GM13976 (cell line): Measurements from ENCODE around the gene MRTO4.
"Not testable (repeated sequence)": the region's sequence is repeated elsewhere in the genome, so short reads cannot be mapped to it uniquely, and the experiment has no call there.

Experiments
- DNase-seq: peaks from one replicate; pipeline ENCODE4 v3.0.0; 2012; ENCODE audit warnings: low spot score
- in situ Hi-C: fragments of 300-500 bp; cut with MboI; formaldehyde crosslinking; loops from one replicate; pipeline ENCODE4 v1.12.0; 2022; ENCODE audit warnings: low sequenced_read_pairs, mixed read lengths, inconsistent platforms; ENCODE audit not compliant: unreplicated experiment
- TF ChIP-seq, protein P1 (sequence below): IDR thresholded peaks from 2 replicates; pipeline ENCODE4 v1.5.1; 2012; ENCODE audit warnings: borderline replicate concordance, mild to moderate bottlenecking; ENCODE audit not compliant: insufficient read depth; ENCODE audit errors: extremely low read depth, missing control alignments, control extremely low read depth

Gene MRTO4

DNA sequence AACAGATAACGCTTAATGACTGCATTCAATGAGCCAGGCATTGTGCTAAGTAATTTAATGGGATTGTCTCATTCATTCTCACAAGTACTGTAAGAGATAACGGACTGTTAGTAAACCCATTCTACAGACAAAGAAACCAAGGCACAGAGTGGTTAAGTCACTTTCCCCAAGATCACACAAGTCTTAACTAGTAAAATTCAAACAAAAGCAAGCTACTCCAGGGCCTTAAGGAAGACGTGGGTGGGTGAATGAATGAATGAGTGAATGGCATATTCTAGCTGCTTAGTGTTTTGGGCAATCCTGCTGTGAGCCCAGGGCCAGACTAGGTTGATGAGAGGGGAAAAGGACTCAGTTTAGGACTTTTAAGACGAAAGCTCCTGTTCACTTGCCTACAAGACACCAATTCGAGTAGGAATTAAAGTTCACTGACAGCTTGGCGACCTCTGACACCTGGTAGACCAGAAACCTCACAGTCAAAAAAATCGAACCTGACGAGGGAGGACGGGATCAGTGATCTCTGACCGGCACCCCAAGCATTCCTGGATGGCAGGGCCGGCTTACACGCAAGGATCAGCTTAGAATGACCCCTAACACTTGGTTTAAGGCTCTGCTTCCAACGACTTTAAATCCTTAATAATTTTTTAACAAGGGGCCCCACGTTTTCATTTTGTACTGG is 838 bp upstream of the MRTO4 start:
- in situ Hi-C loops: no loop called here
- no peak for DNase-seq
- TF ChIP-seq, protein P1, sequence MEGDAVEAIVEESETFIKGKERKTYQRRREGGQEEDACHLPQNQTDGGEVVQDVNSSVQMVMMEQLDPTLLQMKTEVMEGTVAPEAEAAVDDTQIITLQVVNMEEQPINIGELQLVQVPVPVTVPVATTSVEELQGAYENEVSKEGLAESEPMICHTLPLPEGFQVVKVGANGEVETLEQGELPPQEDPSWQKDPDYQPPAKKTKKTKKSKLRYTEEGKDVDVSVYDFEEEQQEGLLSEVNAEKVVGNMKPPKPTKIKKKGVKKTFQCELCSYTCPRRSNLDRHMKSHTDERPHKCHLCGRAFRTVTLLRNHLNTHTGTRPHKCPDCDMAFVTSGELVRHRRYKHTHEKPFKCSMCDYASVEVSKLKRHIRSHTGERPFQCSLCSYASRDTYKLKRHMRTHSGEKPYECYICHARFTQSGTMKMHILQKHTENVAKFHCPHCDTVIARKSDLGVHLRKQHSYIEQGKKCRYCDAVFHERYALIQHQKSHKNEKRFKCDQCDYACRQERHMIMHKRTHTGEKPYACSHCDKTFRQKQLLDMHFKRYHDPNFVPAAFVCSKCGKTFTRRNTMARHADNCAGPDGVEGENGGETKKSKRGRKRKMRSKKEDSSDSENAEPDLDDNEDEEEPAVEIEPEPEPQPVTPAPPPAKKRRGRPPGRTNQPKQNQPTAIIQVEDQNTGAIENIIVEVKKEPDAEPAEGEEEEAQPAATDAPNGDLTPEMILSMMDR: no peak

DNA sequence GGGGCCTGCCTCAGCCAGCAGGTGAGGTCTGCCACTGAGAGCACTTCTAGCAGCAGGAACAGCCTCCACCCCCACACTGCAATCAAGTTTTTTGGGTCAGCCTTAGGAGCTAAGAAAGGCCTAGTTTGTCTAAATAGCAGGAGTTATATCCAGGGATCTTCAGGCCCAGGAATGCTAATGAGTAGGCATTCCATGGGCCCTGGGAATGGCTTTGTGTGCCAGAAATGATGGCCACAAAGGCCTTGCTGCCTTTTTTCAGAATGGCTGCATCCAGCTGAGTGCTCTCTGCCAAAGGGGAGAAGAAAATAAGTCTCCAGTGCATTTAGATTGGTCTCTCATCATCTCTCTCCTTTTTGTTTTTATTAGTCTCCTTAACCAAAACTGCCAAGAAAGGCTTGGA is 2.8 kb downstream of the MRTO4 start:
- TF ChIP-seq, protein P1: no peak
- DNase-seq: no peak
- in situ Hi-C loops: no loop called here

DNA sequence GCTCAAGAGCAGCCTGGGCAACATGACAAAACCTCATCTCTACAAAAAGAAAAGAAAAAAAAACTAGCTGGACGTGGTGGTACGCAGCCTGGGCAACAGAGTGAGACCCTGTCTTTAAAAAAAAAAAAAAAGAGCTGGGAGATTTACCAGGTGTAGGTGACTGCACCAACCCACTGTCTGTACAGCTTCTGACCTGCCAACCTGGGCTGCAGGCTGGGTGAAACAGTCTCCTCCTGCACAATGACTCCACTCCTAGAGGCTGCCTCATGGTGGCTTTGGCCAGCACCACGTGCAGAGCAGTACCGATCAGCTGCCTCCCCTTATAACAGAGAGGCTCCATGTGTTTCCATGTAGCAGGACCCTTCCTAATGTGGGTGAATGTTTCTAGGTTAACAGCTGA is 3.7 kb downstream of the MRTO4 start:
- in situ Hi-C loops: no loop called here
- no peak for DNase-seq
- TF ChIP-seq, protein P1: no peak

DNA sequence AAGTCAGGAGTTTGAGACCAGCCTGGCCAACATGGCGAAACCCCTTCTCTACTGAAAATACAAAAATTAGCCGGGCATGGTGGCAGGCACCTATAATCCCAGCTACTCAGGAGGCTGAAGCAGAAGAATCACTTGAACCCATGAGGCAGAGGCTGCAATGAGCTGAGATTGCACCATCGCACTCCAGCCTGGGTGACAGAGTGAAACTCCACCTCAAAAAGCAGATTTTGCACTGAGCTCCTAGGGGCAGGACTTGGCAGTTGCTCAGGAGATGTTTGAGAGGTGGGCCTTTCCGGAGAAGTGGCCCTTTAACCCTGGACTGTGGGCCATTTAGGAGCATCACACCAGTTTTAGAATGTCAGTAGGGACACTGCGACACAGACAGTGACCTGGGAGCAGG is 4.7 kb downstream of the MRTO4 start:
- DNase-seq, in situ Hi-C loops: not testable (repeated sequence)

DNA sequence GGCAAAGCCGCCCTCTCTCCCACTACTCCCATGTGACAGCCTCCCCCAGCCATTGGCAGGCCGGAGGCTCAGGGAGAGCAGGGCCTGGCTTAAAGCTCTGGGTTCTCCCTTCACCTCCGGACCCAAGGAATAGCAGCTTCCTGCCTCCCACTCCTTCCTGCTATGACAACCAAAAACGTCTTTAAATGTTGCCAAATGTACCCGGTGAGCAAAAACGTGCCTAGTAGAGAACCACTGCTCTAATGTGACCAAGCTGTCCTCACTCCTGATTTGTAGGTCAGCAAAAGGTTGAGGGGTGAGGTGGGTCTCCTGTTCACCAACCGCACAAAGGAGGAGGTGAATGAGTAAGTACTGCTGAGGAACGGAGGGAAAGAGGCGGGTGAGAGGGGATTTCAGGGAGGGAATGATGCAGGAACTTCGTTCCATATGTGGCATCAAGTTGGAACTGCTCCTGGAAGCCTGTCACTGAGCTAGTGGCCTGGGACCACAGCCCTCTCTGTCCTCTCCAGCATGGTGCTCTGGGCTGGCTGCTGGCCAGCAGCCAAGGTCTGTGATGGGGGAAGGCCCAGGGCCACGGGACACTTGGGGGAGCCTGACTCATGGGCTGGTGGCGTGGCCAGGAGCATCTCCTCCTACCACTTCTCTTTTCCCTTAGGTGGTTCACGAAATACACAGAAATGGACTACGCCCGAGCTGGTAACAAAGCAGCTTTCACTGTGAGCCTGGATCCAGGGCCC is 5.7 kb downstream of the MRTO4 start:
- DNase-seq: no peak
- TF ChIP-seq, protein P1: no peak
- in situ Hi-C loops: no loop called here

DNA sequence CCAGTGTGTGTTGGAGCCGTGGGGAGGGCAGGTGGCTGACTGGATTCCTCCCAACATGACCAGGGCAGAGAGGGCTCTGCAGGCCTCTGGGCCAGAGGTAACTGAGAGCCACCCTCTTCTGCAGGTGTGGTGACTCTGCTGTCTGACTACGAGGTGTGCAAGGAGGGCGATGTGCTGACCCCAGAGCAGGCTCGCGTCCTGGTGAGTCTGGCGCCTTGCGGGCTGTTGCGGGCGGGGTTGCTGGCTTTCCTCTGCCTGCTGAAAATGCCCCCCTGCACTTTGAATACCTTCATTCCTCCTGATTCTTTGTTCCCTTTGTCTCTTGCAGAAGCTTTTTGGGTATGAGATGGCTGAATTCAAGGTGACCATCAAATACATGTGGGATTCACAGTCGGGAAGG is 6.7 kb downstream of the MRTO4 start:
- in situ Hi-C loops: no loop called here
- DNase-seq: no peak
- TF ChIP-seq, protein P1: no peak
